Testis (tissue), 3 donors: ENCODE results near the gene GNPTG. TPM values are rescaled to one million over a fixed set of nuclear protein-coding genes. Genes with fewer than 3 reads are reported as not detected.

Experiments used
- DNase-seq: peaks from one replicate; pipeline ENCODE4 v3.0.0-alpha.2; 2019
- H3K27ac ChIP-seq, 2 donors: fragments of 200-600 bp; sonication (generic); one replicate each; pipeline ENCODE4 v1.5.1; 2019
- H3K27me3 ChIP-seq: fragments of 200-600 bp; sonication (generic); one replicate; pipeline ENCODE4 v1.5.1; 2019
- H3K36me3 ChIP-seq: fragments of 200-600 bp; sonication (generic); one replicate; pipeline ENCODE4 v1.5.1; 2017; ENCODE audit warnings: low read depth; ENCODE audit errors: missing control alignments
- H3K4me1 ChIP-seq: fragments of 200-600 bp; sonication (generic); one replicate; pipeline ENCODE4 v1.5.1; 2019
- H3K4me3 ChIP-seq, 2 donors: fragments of 200-600 bp; sonication (generic); one replicate each; pipeline ENCODE4 v1.5.1; 2017 to 2019
- H3K9me3 ChIP-seq: fragments of 200-600 bp; sonication (generic); one replicate; pipeline ENCODE4 v1.5.1; 2017
- CTCF ChIP-seq, 3 experiments: fragments of 450-650 bp in 2 of 3; fragments of 200-600 bp in 1 of 3; sonication (generic) in 1 of 3; IDR thresholded peaks; one replicate each; pipeline ENCODE4 v1.5.1; 2016 to 2019; ENCODE audit warnings: antibody characterized with exemption in 3 of 3, mild to moderate bottlenecking in 2 of 3, moderate library complexity in 1 of 3
- POLR2A ChIP-seq: fragments of 450-650 bp; IDR thresholded peaks from one replicate; pipeline ENCODE4 v1.6.1; 2017; ENCODE audit warnings: antibody characterized with exemption, mild to moderate bottlenecking, moderate library complexity
- WGBS, 2 donors: methylation state at CpG; one replicate each; pipeline ENCODE4 v1.1.5; 2018; 5-methylcytosine and 5-hydroxymethylcytosine counted together
- intact Hi-C: fragments of 100-400 bp; cut with DNase I; formaldehyde crosslinking; loops from one replicate; pipeline ENCODE4 v1.15.1; 2023; ENCODE audit warnings: low total_unique reads
- polyA plus RNA-seq: library from polyadenylated mRNA; stranded (reverse); fragments of 350-450 nt; fragmentation: Illumina TruSeq; extraction: RNeasy Lipid Tissue Mini Kit (QIAGEN cat#74804); gene quantifications from one replicate; pipeline ENCODE4 v1.2.3, GENCODE V29; 2014; ENCODE audit warnings: low read depth, low replicate concordance; ENCODE audit not compliant: insufficient read depth
- total RNA-seq, 2 donors: library from RNA; depleted of rRNA; stranded (reverse); fragments of >200 nt; gene quantifications; one replicate each; pipeline ENCODE4 v1.2.3, GENCODE V29; 2016

The GNPTG gene
- total and polyA plus RNA-seq, 3 donors from 2014 or later: 67.8 to 150 (median 106) TPM

- intact Hi-C loops: no loop called here
- 87 to 88% methylated on average over 10 to 28 of the region's 28 CpGs for WGBS, 2 donors
- no peaks in the 10 kb centered on the region for H3K36me3 ChIP-seq
- peaks cover 24% of the 10 kb centered on the region for H3K4me1 ChIP-seq
- H3K27ac ChIP-seq: no peak overlapping the region
- no peaks in the 10 kb centered on the region for H3K9me3 ChIP-seq
- no peaks in the 10 kb centered on the region for H3K27me3 ChIP-seq
- no peak for TF ChIP-seq CTCF (IDR thresholded peaks at IDR 0.05)
- TF ChIP-seq POLR2A: no peak
- no peak for DNase-seq
- no peak overlapping the region for H3K4me3 ChIP-seq
Observed at GRCh38 chr16:1314399-1315068, 37.2 kb upstream of the GNPTG start.

GRCh38 chr16:1315081-1316032, 36.4 kb upstream of the GNPTG start:
- intact Hi-C loops: no loop called here
- WGBS, 2 donors: 84 to 86% methylated on average over 40 to 45 of the region's 46 CpGs
- no peak for TF ChIP-seq CTCF (IDR thresholded peaks at IDR 0.05)
- H3K4me3 ChIP-seq: no peak overlapping the region
- no peaks in the 10 kb centered on the region for H3K36me3 ChIP-seq
- no peak overlapping the region for H3K27ac ChIP-seq
- DNase-seq: no peak
- H3K27me3 ChIP-seq: no peaks in the 10 kb centered on the region
- peaks cover 24% of the 10 kb centered on the region for H3K4me1 ChIP-seq
- H3K9me3 ChIP-seq: no peaks in the 10 kb centered on the region

- H3K9me3 ChIP-seq: no peaks in the 10 kb centered on the region
- H3K27me3 ChIP-seq: no peaks in the 10 kb centered on the region
- no peak overlapping the region for H3K4me3 ChIP-seq
- H3K27ac ChIP-seq: no peak overlapping the region
- no peak for DNase-seq
- TF ChIP-seq CTCF (IDR thresholded peaks at IDR 0.05) (no peak), POLR2A (no peak)
- intact Hi-C loops: no loop called here
- no peaks in the 10 kb centered on the region for H3K36me3 ChIP-seq
- WGBS, 2 donors: 77 to 89% methylated on average over 7 to 14 of the region's 14 CpGs
- H3K4me1 ChIP-seq: peaks cover 23% of the 10 kb centered on the region
Observed at GRCh38 chr16:1316033-1316405, 35.7 kb upstream of the GNPTG start.

GRCh38 chr16:1317479-1318267, 34.1 kb upstream of the GNPTG start:
- intact Hi-C loops: no loop called here
- Histone ChIP-seq H3K4me1 (peaks cover 7% of the 10 kb centered on the region), H3K27ac (no peak overlapping the region), H3K27me3 (no peaks in the 10 kb centered on the region), H3K4me3 (no peak overlapping the region), H3K36me3 (no peaks in the 10 kb centered on the region), H3K9me3 (no peaks in the 10 kb centered on the region)
- TF ChIP-seq CTCF (IDR thresholded peaks at IDR 0.05) (no peak), POLR2A (no peak)
- 89% methylated on average over 24 to 32 of the region's 32 CpGs for WGBS, 2 donors
- no peak for DNase-seq
